Measurements from ENCODE around the gene EFCAB7.
"Not testable (repeated sequence)": the region's sequence is repeated elsewhere in the genome, so short reads cannot be mapped to it uniquely, and the experiment has no call there.

Gene EFCAB7

DNA sequence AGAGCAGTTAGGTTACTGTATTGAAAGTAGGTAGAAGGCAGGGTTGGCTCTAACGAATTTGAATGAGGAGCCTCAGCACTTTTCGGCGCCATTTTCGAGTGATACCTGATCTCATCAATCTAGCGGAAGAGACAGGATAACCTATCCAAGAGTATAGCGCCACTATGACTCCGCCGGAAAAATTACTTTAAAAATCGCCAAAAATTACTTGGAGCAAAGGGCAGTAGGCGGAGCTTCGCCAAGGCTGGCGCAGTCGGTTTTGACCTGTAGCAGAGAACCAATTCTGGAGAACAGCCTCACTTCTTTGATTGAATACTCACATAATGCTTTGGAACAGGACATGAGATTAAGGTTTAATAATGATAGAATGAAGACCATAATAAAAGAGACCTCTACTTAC is 25.6 kb downstream of the EFCAB7 start:
- no peak for DNase-seq (ENCODE audit: low spot score)

DNA sequence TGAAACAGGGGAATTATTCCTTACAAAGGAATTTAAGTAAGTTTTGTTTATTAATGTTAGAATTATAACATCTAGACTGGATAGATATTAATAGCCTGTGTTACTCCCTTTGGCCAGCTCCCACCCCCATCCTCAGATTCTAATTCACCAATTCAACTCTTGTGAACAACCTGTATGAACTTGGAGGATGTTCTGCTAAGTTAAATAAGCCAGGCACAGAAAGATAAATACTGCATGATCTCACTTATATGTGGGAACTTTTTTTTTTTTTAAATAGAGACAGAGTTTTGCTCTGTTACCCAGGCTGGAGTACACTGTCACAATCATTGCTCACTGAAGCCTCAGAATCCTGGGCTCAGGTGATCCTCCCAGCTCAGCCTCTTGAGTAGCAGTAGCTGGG is 32.2 kb downstream of the EFCAB7 start:
- peak; percentile 2 for DNase-seq (ENCODE audit: low spot score)

DNA sequence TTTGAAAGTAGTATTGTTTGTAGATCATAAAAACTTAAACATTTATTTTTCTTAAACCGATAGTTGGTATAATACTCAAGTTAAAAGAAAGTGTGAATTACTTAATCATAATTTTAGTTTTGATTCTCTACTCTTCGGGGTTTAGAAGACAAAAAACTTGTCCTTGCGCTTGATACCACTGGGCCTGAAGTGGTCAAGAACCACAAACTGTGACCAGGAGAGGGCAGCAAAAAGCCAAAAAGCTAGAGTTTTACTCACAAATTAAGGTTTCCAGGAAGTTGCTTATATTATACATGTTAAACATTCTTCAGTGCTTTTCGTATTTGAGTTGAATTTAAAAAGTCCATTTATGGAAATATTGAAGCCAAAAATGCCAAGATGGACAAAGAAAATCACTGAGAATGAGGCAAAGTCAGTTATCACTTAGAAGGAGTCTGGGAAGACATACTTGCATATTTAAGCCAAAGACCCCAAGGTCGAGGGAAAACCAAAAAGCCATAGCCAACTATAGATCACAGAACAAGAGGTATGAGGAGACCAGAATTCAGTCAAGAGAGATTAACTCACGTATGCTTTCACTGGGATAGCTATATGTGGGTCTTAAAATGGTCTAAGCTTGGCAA is 34.2 kb downstream of the EFCAB7 start:
- DNase-seq (ENCODE audit: low spot score) = peak; percentile 11

DNA sequence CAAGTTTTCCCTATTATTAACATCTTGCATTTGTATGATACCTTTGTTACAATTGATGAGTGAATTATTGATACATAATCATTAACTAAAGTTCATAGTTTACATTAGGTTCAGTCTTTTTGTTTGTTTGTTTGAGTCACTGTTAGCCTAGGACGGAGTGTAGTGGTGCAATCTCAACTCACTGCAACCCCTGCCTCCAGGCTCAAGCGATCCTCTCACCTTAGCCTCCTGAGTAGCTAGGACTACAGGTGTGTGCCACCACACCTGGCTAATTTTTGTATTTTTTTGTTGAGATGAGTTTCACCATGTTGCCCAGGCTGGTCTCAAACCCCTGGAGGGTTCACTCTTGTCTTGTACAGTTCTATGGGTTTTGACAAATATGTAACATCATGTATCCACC is 36.0 kb downstream of the EFCAB7 start:
- no peak for DNase-seq (ENCODE audit: low spot score)

DNA sequence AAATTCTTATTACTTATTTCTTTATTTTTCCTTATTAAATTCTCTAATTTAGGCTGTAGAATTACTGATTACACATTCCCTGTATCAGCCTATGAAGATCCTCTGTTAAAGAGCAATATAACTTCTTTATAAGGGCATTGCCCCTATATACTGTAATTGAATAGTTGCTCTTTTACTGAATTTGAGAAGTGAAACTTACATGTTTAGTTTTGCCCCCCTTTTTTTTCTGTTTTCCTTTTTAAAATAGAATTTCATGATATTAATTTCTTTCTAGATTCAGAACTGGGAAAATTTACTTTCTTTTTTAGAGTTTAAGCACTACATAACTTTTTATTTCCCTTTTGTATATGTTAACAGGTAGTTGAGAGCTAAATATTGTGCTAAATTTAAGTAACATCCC is 40.4 kb downstream of the EFCAB7 start:
- no peak for DNase-seq (ENCODE audit: low spot score)

DNA sequence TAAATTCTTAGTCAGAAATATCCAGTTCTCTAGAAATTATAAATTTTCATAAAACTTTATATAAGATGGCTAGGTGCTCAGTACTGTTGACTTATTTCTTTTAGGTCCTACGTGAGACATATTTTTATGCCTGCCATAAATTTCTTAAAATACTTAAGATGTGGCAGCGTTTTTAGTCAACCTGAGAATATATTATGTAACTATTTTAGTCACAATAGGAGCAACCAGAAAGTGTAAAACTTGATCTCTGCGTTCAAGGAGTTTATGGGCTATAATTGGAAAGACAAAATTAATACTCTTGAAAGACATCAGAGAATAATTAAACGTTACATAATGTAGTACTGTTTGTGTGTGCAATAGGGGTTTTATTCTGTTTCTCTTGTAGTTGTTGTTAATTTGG is 45.7 kb downstream of the EFCAB7 start:
- DNase-seq (ENCODE audit: low spot score) = no peak

DNA sequence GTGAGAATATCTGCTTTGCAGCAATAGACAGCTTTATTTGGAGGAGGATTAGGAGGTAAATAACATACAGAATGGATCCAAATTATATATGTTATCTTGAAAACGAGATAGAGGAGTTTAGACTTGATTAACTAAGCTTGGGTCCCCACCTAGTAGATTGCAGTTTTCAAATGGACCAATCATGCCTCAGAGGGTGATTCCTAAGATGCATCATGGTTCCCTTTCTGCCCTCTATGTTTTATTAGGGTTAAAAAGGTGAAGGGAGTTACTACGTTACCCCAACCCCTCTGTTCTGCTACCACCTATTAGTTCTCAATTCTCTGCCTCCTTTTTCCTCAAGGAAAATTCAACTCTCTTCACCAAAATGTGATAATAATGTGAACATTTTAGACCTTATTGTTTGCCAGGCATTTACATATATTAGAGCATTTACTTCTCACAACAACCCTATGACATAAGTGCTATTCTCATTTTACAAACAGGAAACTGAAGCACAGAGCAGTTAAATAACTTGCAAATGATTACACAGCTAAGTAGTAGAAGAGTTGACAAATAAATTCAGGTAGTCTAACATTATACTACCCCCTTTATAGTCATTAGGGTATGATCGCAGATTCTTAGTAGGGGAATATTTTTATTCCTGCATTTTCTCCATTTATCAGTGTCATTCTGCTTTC is 46.5 kb downstream of the EFCAB7 start:
- no peak for DNase-seq (ENCODE audit: low spot score)

DNA sequence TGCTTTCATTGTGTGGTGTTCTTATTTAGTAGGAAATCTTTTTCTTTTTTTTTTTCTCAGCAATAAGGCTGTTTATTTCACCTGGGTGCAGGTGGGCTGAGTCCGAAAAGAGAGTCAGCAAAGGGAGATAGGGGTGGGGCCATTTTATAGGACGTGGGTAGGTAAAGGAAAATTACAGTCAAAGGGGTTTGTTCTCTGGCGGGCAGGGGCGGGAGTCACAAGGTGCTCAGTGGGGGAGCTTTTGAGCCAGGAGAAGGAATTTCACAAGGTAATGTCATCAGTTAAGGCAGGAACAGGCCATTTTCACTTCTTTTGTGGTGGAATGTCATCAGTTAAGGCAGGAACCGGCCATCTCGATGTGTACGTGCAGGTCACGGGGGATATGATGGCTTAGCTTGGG is 49.4 kb downstream of the EFCAB7 start:
- DNase-seq (ENCODE audit: low spot score) = not testable (repeated sequence)

DNA sequence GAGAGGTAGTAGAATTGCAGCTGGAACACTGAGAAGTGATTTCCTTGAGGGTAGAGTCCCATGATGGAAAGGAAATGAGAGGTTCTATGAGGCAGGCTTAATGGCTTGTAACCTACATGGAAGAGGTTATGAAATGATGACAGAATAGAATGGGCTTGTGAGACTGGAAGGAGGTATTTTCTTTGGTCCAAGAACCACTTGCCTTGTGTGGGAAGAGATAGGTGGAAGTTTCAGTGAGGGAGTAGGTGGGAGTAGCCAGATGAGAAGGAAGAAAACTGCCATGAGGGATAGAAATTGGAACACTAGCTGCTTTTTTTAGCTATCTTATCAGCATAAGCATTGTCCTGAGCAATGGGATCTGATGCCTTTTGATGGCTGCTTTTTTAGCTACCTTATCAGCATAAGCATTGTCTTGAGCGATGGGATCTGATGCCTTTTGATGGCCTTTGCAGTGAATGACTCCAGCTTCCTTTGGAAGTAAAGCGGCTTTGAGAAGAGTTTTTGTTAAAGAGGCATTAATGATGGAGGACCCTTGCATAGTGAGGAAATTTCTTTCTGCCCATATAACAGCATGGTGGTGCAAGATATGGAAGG is 51.0 kb downstream of the EFCAB7 start:
- not testable (repeated sequence) for DNase-seq (ENCODE audit: low spot score)

DNA sequence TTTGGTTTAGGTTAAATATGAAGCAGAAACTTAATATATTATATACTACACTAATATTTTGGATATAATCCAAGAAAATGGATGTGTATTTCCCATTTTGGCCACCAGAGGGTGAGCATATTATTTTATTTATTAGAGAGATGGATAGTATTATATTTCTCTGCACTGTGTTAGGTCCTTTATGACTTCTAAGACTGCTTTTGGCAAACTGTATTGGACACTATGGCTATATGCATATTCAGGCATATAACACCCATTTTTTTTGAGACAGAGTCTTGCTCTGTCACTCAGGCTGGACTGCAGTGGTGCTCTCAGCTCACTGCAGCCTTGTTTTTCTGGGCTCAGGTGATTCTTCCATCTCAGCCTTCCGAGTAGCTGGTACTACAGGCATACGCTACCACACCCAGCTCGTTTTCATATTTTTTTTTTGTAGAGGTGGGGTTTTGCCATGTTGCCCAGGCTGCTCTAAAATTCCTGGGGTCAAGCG is 52.1 kb downstream of the EFCAB7 start:
- DNase-seq (ENCODE audit: low spot score) = no peak

DNA sequence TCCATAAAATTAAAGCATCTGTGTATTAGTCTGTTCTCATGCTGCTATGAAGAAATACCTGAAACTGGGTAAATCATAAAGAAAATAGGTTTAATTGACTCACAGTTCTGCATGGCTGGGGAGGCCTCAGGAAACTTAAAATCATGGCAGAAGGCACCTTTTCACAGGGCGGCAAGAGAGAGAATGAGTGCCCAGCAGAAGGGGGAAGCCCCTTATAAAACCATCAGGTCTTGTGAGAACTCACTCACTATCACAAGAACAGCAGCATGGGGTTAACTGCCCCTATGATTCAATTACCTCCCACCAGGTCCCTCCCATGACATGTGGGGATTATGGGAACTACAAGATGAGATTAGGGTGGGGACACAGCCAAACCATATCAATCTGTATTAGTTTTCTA is 63.0 kb downstream of the EFCAB7 start:
- not testable (repeated sequence) for DNase-seq (ENCODE audit: low spot score)

DNA sequence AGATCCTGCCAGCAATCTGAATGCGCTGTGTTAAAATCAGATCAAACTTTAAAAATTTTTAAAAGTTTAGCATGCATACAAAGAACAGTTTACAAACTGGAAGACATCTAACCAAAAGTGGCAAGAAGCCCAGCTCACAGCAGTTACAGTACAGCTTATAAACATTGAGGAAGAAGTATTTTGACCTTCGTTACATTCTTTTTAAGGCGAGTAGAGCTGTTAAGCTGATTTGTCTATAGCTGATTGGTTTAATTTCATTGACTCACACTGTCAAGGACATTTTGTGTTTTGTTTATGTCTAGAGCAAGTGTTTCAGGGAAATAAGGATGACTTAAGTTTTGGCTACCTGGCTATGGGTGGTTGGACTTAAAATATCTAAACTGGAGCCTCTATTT is 66.8 kb downstream of the EFCAB7 start:
- DNase-seq (ENCODE audit: low spot score) = no peak

DNA sequence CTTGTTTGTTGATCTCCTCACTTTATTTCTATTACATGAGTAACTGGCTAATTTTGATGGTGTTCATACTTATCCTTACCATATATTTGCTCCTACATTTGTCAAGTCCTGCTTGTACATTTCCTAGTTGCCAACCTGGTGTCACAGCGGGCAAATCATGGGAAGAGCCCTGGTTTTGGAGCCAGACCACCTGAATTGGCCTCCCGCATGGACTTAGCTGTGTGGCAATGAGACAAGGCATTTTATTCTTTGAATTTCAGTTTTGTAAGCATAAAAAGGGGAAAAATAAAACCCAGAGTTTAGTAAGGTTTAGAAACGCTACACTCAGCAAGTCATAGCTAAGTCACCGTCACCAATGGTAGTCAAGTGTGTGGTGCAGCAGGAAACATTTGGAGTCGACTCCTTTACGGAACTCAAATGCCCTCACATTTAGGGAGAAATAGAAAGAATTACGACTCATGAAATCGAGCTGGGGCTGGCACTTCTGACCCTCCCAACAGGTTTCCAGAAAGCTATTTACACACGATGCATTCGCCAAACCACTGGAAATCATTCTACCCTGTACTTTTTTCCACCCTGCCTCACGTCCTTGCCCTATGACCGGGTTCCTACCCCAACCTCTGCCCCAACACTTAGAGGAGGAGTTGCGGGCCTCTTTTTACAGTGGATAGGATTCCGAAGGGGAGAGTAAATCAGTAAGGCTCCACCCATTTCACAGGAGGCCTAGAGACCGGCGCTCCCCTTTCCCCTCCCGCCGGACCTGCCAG is 69.4 kb downstream of the EFCAB7 start:
- DNase-seq (ENCODE audit: low spot score) = no peak

DNA sequence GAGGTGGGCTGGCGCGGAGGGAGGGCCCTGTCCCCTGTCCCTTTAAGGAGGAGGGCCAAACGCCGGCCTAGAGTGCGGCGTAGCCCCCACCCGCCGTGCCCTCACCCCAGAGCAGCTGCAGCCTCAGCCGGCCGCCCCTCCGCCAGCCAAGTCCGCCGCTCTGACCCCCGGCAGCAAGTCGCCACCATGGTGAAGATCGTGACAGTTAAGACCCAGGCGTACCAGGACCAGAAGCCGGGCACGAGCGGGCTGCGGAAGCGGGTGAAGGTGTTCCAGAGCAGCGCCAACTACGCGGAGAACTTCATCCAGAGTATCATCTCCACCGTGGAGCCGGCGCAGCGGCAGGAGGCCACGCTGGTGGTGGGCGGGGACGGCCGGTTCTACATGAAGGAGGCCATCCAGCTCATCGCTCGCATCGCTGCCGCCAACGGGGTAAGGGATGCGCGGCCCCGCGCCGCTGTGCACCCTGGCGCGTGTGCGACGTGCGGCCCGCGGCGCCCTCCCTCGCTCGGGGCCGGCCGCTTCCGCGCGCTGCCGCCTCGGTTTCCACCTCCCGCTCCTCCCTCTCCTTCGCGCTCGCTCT is 70.1 kb downstream of the EFCAB7 start, which contains the start of gene PGM1:
Gene PGM1, plus strand, starts transcription at position 109 of the 583 bp plus-strand sequence. Its CDS starts 78 bp downstream, at position 187.
- DNase-seq (ENCODE audit: low spot score) = peak; percentile 72

DNA sequence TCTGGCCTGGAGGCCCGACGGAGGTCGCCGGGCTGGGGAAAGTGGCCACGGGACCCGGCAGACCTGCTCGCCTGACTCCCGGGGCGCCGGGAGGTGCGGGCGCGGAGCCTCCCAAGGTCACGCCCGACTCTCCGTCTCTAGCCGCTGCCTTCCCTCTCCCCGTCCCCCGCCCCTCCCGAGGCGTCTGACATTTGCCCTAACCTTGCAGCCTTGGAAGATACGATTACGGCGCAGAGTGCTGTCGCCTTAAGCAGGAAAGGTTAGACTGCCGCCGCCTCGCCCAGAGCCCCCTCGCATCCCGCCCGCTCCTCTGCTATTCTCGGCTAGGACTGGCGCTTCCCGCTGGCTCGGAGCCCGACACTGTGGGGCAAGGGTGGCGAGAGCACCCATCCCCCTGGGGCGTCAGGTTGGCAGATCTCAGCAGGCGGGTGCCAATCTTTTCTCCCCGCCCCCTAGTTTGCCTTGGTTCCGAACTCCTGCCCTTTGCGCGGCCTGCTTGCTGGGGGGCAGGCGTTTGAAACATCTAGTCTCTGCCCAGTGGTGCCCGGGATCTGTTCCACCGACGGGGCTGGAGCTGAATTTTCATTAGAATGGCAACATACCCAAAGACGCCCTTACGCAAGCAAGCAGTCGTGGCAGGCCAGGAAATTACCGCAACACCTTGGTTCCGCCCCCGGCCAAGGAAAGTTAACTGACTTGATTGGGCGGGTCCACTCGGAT is 70.7 kb downstream of the EFCAB7 start:
- no peak for DNase-seq (ENCODE audit: low spot score)

DNA sequence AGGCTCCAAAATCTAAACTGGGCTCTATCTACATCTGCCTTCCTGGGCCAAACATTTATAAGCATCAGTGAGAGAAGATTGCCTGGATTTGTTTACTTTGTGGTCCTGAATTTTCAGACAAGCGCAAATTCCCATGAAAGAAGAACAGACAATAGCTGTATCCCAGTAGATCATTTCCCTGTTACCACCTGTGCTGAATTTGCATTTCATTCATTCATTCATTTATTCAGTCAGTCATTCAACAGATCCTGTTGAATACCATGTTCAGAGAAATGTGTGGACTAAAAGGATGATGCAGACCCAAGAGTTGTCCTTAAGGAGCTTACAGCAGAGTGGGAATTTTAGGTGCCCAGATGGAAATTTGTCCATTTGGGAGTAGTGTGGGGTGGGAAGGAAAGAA is 72.1 kb downstream of the EFCAB7 start:
- DNase-seq (ENCODE audit: low spot score) = no peak

DNA sequence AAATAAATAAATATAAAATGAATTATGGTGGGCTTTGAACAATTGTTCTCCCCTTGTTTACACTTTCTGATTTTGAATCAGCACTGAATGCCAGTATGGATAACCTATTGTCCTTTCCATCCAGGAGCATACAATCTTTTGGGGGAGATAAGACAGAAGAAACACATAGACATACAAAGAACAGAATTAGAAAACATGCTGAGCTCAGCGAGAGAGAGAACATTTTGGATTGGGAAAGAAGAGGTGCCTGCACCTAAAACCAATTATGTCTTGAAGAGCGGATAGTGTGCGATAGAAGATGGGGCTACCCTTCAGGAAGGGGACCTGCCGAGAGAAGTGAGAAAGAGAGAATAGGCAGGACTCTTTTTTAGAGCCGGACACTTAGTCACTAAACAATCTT is 76.5 kb downstream of the EFCAB7 start:
- DNase-seq (ENCODE audit: low spot score) = no peak

DNA sequence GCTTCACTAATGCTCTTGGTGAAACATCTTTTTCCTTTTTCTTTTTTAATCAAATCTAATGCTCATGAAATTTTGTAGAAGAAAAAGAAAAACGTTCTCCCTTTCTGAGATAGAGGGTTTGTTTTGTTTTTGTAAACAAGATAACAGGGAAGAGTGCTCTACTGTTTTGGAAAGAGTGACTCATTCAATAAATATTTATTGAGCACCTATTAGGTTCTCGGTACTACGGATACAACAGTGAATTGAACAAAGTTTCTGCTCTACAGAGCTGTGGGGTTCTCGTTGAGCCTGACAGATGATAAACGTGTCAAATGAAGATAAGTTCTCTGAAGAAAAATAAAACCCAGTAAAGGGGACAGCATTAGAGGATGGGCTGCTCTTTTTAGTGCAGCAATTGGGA is 76.9 kb downstream of the EFCAB7 start:
- DNase-seq (ENCODE audit: low spot score) = no peak

DNA sequence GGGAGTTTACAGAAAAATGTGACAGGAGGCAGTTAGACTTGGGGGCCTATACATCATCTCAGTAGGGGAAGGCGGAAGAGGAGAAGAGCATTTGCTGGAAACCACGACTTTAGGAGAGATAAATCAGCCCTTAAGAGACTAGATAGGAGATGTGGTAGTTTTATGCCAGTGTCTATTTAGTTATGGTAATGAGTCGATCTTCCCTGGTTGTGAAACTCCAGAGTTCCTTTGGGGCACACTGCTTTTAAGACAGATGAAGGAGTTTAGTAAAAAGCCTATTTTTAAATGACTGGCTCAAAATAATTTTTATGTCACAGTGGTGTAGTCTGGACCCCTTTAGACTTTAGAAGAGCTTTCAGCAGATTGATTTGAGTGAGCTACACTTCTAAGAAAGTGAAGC is 77.7 kb downstream of the EFCAB7 start:
- no peak for DNase-seq (ENCODE audit: low spot score)

DNA sequence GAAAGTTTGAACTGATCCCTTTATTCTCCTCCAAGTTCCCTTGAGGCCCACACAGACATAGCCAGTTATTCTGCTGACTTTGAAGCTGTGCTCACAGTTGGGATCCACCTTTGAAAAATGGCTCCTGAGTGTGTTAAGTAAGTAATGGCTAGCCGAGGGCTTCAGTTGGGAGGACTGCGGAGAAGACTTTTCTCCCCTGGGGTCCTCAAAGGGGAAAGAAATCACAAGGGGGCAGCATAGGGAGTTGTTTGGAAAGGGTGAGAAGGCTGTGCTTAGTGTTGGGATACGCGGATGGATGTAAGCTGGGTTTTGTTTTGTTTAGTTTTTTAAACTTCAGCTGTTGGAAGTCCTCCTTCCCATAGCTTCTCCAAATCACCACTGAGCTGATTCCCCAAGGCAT is 78.1 kb downstream of the EFCAB7 start:
- no peak for DNase-seq (ENCODE audit: low spot score)

DNA sequence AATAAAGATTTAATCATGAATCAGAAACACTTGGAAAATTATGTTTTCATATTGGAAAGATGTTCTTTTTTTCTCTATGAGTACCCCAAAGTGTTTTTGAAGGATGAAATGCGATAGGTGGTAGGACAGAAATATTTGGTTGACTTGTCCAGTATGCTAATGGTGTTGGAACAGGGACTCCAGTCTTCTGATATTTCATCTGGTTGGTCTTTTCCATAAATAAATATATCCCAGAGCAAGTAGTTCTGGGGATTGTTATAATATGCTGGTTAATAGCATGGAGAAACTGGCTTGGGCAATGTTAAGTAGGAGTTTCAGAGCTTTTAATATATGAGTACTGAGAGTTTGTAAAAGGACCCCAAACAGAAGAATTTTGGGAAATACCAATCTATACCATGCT is 78.6 kb downstream of the EFCAB7 start:
- DNase-seq (ENCODE audit: low spot score) = no peak

DNA sequence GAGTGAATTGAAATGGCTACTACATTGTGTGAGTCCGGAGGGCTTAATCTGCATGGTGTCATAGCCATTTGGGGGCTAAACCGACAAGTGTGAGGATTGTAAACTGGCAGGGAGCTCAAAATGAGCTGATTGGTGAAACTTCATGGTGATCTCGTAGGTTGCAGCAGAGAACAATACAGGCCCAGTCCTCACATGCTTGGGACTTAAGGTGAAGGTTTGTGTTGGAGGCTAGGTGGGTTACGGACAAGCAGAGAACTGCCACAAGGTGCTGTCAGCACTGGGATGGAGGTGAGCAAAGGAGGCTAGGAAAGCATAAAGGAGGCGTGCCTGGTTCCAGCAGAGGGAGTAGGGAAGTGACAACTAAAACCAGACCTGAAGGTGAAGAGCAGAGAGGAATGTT is 79.3 kb downstream of the EFCAB7 start:
- no peak for DNase-seq (ENCODE audit: low spot score)
